K562 (cell line): ENCODE results near the gene PTPRT. TPM values are rescaled to one million over a fixed set of nuclear protein-coding genes. Genes with fewer than 3 reads are reported as not detected.

Experiments used
- ATAC-seq: fragments of 200-7000 bp; cut with Tn5 transposase; 3 replicates; pipeline ENCODE4 v1.9.1; 2020; ENCODE audit warnings: moderate library complexity
- BruUV-seq: library from RNA; stranded (reverse); fragments of 400-500 nt; replicated peaks from 2 replicates; lab custom pipeline; 2021; lab: Mats Ljungman, UMichigan
- CTCF ChIA-PET: fragments of 300-600 bp; formaldehyde crosslinking; extraction: SDS; loops from one replicate; lab custom pipeline; 2021; ENCODE audit warnings: low intra/inter-chr PET ratio; lab: Yijun Ruan, JAX
- POLR2A ChIA-PET: fragments of 300-600, 350-650 bp; sonication (Branson Sonifier 250); formaldehyde crosslinking; extraction: SDS; loops from one replicate; lab custom pipeline; 2021; ENCODE audit warnings: antibody characterized with exemption, inconsistent platforms; lab: Yijun Ruan, JAX
- DNase-seq, 4 experiments: peaks; one replicate each; pipeline versions ENCODE4 v3.0.0 to v3.0.0-alpha.2; 2011 to 2018; ENCODE audit warnings: low spot score in 3 of 4, mixed read lengths in 3 of 4; ENCODE audit errors: extremely low read depth in 1 of 4
- FAIRE-seq: peaks from 2 replicates; lab custom pipeline; 2011; peaks lifted over from hg19 to GRCh38; lab: Jason Lieb, UNC
- H2AFZ ChIP-seq: 2 replicates; pipeline ENCODE4 v1.6.0; 2011; ENCODE audit warnings: low read depth, low read length, control low read depth, inconsistent platforms
- H3K27ac ChIP-seq: fragments of 200-600 bp; 3 replicates; pipeline ENCODE4 v1.8.0; 2011; ENCODE audit warnings: low read depth, mild to moderate bottlenecking, control low read depth, inconsistent platforms, low read length, moderate library complexity, mixed read lengths; ENCODE audit errors: extremely low read depth
- H3K27me3 ChIP-seq, 2 experiments: fragments of 300-600 bp in 1 of 2; 2 replicates in 1 of 2; 3 replicates in 1 of 2; pipeline versions ENCODE4 v1.6.0 to v1.8.0; 2011; ENCODE audit warnings: inconsistent platforms in 2 of 2, low read length in 2 of 2, mild to moderate bottlenecking in 1 of 2, mixed read lengths in 1 of 2, moderate library complexity in 1 of 2; ENCODE audit not compliant: control insufficient read depth in 2 of 2, insufficient read depth in 2 of 2
- H3K36me3 ChIP-seq: fragments of 300-600 bp; 3 replicates; pipeline ENCODE4 v1.8.0; 2011; ENCODE audit warnings: mild to moderate bottlenecking, low read length, inconsistent platforms; ENCODE audit not compliant: control insufficient read depth, insufficient read depth
- H3K4me1 ChIP-seq, 2 experiments: fragments of 200-600 bp in 1 of 2; replicated peaks in 1 of 2; 2 replicates in 1 of 2; 3 replicates in 1 of 2; pipeline versions ENCODE4 v1.5.1 to v1.8.0; 2011; ENCODE audit warnings: inconsistent platforms in 2 of 2, low read length in 2 of 2, mild to moderate bottlenecking in 1 of 2, mixed read lengths in 1 of 2, moderate library complexity in 1 of 2; ENCODE audit not compliant: control insufficient read depth in 2 of 2, insufficient read depth in 2 of 2
- H3K4me2 ChIP-seq: 2 replicates; pipeline ENCODE4 v1.6.1; 2011; ENCODE audit warnings: low read length, control low read depth, inconsistent platforms, mixed read lengths; ENCODE audit not compliant: insufficient read depth
- H3K4me3 ChIP-seq: fragments of 200-600 bp; sonication (generic), shearing (Covaris generic); 2 replicates; pipeline ENCODE4 v1.5.1; 2016; ENCODE audit warnings: control low read depth, inconsistent platforms
- H3K79me2 ChIP-seq: fragments of 200-600 bp; 3 replicates; pipeline ENCODE4 v1.8.0; 2011; ENCODE audit warnings: low read length, inconsistent platforms; ENCODE audit not compliant: control insufficient read depth, insufficient read depth
- H3K9ac ChIP-seq, 2 experiments: 2 replicates each; pipeline versions ENCODE4 v1.6.0 to v1.6.1; 2011; ENCODE audit warnings: low read depth in 2 of 2, low read length in 2 of 2, control low read depth in 1 of 2, inconsistent platforms in 1 of 2, mild to moderate bottlenecking in 1 of 2, mixed read lengths in 1 of 2; ENCODE audit not compliant: insufficient read depth in 1 of 2
- H3K9me1 ChIP-seq: one replicate; pipeline ENCODE4 v1.6.0; 2011; ENCODE audit warnings: inconsistent platforms, mild to moderate bottlenecking, low read length, moderate library complexity; ENCODE audit not compliant: control insufficient read depth, insufficient read depth
- H3K9me3 ChIP-seq: replicated peaks from 2 replicates; pipeline ENCODE4 v1.5.1; 2011; ENCODE audit warnings: low read depth, low read length, inconsistent platforms; ENCODE audit not compliant: control insufficient read depth, insufficient read depth
- H4K20me1 ChIP-seq: replicated peaks from 2 replicates; pipeline ENCODE4 v1.6.1; 2011; ENCODE audit warnings: low read length, inconsistent platforms, mixed read lengths; ENCODE audit not compliant: control insufficient read depth, insufficient read depth
- ESRRB ChIP-seq: fragments of 250-450 bp; sonication (Bioruptor Pico); IDR thresholded peaks from 2 replicates; pipeline ENCODE4 v1.5.0; 2020; ENCODE audit warnings: mild to moderate bottlenecking, moderate library complexity, borderline replicate concordance
- FOS ChIP-seq: IDR thresholded peaks from 3 replicates; pipeline ENCODE4 v1.6.1; 2011; ENCODE audit not compliant: insufficient read length; ENCODE audit errors: extremely low read depth
- MYNN ChIP-seq, 2 experiments: sonication (generic); formaldehyde crosslinking in 1 of 2; IDR thresholded peaks; 2 replicates each; pipeline versions ENCODE4 v1.5.0 to v1.6.1; 2016 to 2020; ENCODE audit warnings: antibody characterized with exemption in 1 of 2, missing genetic modification reagents in 1 of 2
- SNRNP70 ChIP-seq: fragments of 200-400 bp; formaldehyde crosslinking; optimal IDR thresholded peaks from 2 replicates; pipeline ENCODE3; 2017; ENCODE audit warnings: low read depth, low read length
- TAL1 ChIP-seq: fragments of 450-650 bp; IDR thresholded peaks from 2 replicates; pipeline ENCODE4 v1.6.1; 2016; ENCODE audit warnings: mild to moderate bottlenecking
- WGBS: fragments of 100-300 bp; shearing (Covaris generic); methylation state at CpG from one replicate; pipeline ENCODE4 v1.1.6; 2016; ENCODE audit warnings: low coverage, mixed read lengths; ENCODE audit not compliant: insufficient coverage; ENCODE audit errors: missing lambda C conversion rate; 5-methylcytosine and 5-hydroxymethylcytosine counted together
- in situ Hi-C: fragments of 300-500 bp; cut with MboI; formaldehyde crosslinking; loops from 4 replicates; pipeline ENCODE4 v1.15.0; 2018; ENCODE audit warnings: inconsistent platforms, mixed read lengths
- intact Hi-C: fragments of 100-400 bp; cut with micrococcal nuclease; formaldehyde crosslinking; loops from 2 replicates; pipeline ENCODE4 v1.14.2; 2022
- polyA plus RNA-seq, 8 experiments: library from polyadenylated mRNA; depleted of rRNA in 4 of 8; stranded (reverse) in 5 of 8; unstranded in 3 of 8; fragments of >200 nt; fragmentation: Nextera tagmentation in 2 of 8; fragmentation: Illumina TruSeq in 1 of 8; extraction: Ambion mirVana in 2 of 8; extraction: Trizol in 1 of 8; gene quantifications; 2 replicates each; pipeline versions ENCODE4 v1.2.1 to v1.2.3, GENCODE V29; 2011 to 2014; ENCODE audit warnings: inconsistent platforms in 1 of 8, missing spikeins in 1 of 8
- total RNA-seq, 7 experiments: library from RNA; depleted of rRNA in 6 of 7; stranded (reverse); fragments of >200 nt in 6 of 7; fragmentation: Illumina TruSeq in 2 of 7; extraction: Trizol in 2 of 7; gene quantifications; 2 replicates each; pipeline versions ENCODE4 v1.2.1 to v1.2.3, GENCODE V29; 2011 to 2021; ENCODE audit warnings: low replicate concordance in 1 of 7
- TF ChIP-seq, protein P1 (sequence below): fragments of 250-450 bp; sonication (Bioruptor Pico); IDR thresholded peaks from 2 replicates; pipeline ENCODE4 v1.4.0; 2020; ENCODE audit warnings: borderline replicate concordance
- TF ChIP-seq, protein P2 (sequence below): sonication (generic); formaldehyde crosslinking; IDR thresholded peaks from 2 replicates; pipeline ENCODE4 v1.8.1; 2023; ENCODE audit warnings: mild to moderate bottlenecking, missing genetic modification reagents

Gene PTPRT
- total and polyA plus RNA-seq, 9 of the 15 experiments (the other 6 are each of a cell fraction or from before 2014, with no cell fraction given): not detected

DNA sequence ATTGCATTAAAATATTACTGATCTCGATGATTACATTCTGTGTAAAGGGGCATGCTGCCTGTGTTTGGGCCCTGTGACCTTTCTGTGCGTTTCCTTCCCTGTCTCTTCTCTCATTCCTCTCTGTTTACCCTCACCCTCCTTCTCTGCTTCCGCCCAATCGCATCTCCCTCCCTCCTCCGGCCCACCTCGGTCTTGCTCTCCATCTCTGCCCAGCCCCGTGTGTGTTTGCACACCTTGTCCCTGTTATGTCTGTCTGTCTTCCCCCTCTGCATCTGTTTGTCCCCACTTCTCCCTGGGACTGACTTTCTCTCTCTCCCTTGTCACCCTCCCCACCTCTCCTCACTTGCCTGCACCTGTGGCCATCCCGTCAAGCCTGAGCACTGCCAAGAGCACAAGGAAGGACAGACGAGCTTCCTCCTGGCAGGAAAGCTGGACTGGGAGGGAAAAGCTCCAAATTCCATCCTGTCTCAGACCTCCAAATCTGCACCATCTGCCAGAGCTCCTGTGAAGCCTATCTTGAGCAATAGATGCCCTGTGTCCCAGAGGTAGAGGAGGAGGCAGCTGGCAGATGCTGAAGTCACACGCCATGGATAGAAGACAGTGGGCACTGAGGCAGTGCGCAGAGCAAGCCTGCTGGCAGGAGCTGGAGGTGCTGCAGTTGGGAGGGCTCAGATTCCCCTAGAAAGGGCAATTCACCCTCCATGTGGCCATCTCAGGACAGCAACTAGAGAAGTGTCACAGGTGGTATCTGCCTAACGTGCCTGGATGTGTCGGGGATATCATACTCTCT, 172.3 kb downstream of the PTPRT start:
- H3K36me3 ChIP-seq: no peaks in the 10 kb centered on the region
- no peak overlapping the region for H3K27ac ChIP-seq
- BruUV-seq: no TSS peak
- H3K4me3 ChIP-seq: no peak overlapping the region
- DNase-seq: no peak
- H3K4me1 ChIP-seq: no peaks in the 10 kb centered on the region
- CTCF ChIA-PET: no interaction called here
- no peaks in the 10 kb centered on the region for H4K20me1 ChIP-seq
- in situ Hi-C loops (no loop called here), intact Hi-C loops (no loop called here)
- no peak overlapping the region for H3K4me2 ChIP-seq
- no peak for ATAC-seq
- TF ChIP-seq, protein P1, sequence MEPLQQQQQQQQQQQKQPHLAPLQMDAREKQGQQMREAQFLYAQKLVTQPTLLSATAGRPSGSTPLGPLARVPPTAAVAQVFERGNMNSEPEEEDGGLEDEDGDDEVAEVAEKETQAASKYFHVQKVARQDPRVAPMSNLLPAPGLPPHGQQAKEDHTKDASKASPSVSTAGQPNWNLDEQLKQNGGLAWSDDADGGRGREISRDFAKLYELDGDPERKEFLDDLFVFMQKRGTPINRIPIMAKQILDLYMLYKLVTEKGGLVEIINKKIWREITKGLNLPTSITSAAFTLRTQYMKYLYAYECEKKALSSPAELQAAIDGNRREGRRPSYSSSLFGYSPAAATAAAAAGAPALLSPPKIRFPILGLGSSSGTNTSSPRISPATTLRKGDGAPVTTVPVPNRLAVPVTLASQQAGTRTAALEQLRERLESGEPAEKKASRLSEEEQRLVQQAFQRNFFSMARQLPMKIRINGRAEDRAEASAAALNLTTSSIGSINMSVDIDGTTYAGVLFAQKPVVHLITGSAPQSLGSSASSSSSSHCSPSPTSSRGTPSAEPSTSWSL (CRISPR knock-in tag): no peak
- TF ChIP-seq TAL1: no peak
- TF ChIP-seq, protein P2, sequence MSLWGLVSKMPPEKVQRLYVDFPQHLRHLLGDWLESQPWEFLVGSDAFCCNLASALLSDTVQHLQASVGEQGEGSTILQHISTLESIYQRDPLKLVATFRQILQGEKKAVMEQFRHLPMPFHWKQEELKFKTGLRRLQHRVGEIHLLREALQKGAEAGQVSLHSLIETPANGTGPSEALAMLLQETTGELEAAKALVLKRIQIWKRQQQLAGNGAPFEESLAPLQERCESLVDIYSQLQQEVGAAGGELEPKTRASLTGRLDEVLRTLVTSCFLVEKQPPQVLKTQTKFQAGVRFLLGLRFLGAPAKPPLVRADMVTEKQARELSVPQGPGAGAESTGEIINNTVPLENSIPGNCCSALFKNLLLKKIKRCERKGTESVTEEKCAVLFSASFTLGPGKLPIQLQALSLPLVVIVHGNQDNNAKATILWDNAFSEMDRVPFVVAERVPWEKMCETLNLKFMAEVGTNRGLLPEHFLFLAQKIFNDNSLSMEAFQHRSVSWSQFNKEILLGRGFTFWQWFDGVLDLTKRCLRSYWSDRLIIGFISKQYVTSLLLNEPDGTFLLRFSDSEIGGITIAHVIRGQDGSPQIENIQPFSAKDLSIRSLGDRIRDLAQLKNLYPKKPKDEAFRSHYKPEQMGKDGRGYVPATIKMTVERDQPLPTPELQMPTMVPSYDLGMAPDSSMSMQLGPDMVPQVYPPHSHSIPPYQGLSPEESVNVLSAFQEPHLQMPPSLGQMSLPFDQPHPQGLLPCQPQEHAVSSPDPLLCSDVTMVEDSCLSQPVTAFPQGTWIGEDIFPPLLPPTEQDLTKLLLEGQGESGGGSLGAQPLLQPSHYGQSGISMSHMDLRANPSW: no peak
- no peak for TF ChIP-seq SNRNP70
- TF ChIP-seq MYNN (IDR thresholded peaks at IDR 0.05): no peak
- TF ChIP-seq MYNN (CRISPR knock-in tag; IDR thresholded peaks at IDR 0.05): no peak
- no peak for TF ChIP-seq FOS
- no peak for TF ChIP-seq ESRRB (CRISPR knock-in tag)
- H3K9me1 ChIP-seq: no peaks in the 10 kb centered on the region
- no peaks in the 10 kb centered on the region for H3K27me3 ChIP-seq
- H2AFZ ChIP-seq: no peak overlapping the region
- POLR2A ChIA-PET: interaction anchor here (0.7 kb wide), 1 partner anchor 35 kb away, joined by 3 read pairs; no protein-coding TSS in a partner anchor
- 0% methylated on average over 11 of the region's 13 CpGs for WGBS
- H3K9ac ChIP-seq: no peak overlapping the region
- no peak for FAIRE-seq
- H3K9me3 ChIP-seq: no peaks in the 10 kb centered on the region
- H3K79me2 ChIP-seq: no peaks in the 10 kb centered on the region
